ENCODE measurements around the gene AUTS2.

AUTS2 gene

DNA sequence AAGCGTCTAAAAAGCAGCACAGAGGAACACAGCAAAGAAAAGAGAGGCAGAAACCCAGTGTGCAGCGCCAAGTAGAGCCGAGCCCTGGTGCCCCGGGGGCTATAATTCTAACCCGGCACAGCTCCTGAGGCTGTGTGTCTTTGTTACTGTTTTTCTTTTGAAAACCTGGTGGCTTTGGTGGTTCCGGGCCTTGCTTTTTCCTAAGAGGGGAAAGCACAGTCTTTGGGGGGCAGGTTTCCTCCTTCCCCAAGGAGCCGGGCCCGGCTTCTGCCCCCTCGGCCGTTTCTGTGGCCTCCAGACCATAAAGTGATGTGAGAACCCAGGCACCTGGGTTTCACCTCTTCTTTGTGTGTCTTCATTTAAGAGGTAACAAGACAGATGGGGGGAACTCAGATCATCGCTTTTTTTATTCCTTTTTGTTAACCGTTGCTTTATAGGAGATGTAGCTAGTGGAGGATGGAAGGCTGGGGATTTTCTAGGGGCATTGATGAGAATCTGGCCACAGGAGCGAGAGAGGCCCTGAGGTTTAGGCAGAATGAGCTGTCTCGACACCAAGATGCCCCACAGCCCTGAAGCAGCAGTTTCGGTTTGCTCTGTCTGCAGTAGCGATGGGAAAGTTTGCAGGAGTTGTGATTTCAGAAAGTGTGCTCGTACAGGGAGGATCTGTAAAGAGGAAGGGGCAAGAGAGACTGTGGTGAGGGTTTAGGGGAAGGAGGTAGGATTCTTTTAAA, 1165.9 kb downstream of the AUTS2 start:
- peak overlapping the region; percentile 67 for H3K4me3 ChIP-seq (ENCODE audit: low read depth, low read length)
- DNase-seq (ENCODE audit: low read depth) = peak; percentile 97
- TF ChIP-seq, protein P1, sequence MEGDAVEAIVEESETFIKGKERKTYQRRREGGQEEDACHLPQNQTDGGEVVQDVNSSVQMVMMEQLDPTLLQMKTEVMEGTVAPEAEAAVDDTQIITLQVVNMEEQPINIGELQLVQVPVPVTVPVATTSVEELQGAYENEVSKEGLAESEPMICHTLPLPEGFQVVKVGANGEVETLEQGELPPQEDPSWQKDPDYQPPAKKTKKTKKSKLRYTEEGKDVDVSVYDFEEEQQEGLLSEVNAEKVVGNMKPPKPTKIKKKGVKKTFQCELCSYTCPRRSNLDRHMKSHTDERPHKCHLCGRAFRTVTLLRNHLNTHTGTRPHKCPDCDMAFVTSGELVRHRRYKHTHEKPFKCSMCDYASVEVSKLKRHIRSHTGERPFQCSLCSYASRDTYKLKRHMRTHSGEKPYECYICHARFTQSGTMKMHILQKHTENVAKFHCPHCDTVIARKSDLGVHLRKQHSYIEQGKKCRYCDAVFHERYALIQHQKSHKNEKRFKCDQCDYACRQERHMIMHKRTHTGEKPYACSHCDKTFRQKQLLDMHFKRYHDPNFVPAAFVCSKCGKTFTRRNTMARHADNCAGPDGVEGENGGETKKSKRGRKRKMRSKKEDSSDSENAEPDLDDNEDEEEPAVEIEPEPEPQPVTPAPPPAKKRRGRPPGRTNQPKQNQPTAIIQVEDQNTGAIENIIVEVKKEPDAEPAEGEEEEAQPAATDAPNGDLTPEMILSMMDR (IDR thresholded peaks at IDR 0.05; ENCODE audit: insufficient read depth, low read depth, low read length, missing control alignments) = no peak

DNA sequence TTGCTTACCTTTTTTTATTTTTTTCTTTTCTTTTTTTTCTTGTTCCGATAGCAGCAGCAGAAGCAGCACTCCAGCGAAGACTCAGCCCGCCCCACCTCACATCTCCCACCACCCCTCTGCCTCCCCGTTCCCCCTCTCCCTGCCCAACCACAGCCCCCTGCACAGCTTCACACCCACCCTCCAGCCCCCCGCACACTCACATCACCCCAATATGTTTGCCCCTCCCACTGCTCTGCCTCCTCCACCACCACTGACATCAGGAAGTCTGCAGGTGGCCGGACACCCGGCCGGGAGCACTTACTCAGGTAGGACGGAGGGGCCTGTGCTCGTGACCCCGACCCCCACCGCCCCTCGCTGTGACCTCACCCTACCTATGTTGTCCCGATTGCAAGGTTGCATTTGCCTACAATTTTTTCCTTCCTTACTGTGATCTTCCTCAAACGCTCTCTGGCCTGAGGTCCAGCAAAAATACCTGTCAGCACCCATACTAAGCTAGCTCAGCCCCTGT, 1166.5 kb downstream of the AUTS2 start:
- TF ChIP-seq, protein P1 (IDR thresholded peaks at IDR 0.05; ENCODE audit: insufficient read depth, low read depth, low read length, missing control alignments) = no peak
- H3K4me3 ChIP-seq (ENCODE audit: low read depth, low read length) = peak overlapping the region; percentile 67
- peak; percentile 68 for DNase-seq (ENCODE audit: low read depth)

DNA sequence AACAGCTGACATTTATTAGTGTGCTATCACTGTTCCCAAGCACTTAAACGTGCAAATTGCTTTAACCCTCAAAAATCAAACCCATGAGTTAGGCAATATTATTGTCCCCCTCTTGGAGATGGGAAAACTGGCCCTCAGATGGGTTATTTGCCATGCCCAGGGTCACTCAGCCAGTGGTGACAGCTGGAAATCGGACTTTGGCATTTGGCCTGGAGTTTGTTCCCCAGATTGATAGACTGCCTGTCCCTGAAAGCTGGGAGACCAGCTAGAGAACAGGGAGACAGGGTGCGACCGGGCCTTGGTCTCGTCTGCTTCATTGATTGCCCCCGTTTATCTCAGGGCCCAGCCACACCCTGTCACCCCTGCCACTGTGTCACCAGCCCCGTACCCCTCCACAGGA, 1167.4 kb downstream of the AUTS2 start:
- H3K4me3 ChIP-seq (ENCODE audit: low read depth, low read length) = peak overlapping the region; percentile 67
- TF ChIP-seq, protein P1 (IDR thresholded peaks at IDR 0.05; ENCODE audit: insufficient read depth, low read depth, low read length, missing control alignments) = no peak
- no peak for DNase-seq (ENCODE audit: low read depth)

DNA sequence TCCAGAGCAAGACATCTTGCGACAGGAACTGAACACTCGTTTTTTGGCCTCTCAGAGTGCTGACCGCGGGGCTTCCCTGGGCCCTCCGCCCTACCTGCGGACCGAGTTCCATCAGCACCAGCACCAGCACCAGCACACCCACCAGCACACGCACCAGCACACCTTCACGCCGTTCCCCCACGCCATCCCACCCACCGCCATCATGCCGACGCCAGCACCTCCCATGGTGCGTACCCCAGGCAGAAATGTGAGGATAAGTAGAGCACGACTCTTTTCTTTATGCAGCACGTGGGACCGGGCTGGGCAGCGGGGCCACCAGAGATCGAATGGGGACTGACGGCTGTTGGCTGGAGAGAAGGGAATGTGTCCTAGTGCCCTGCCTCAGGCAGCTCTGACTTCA, 1167.8 kb downstream of the AUTS2 start:
- TF ChIP-seq, protein P1 (IDR thresholded peaks at IDR 0.05; ENCODE audit: insufficient read depth, low read depth, low read length, missing control alignments) = no peak
- no peak for DNase-seq (ENCODE audit: low read depth)

DNA sequence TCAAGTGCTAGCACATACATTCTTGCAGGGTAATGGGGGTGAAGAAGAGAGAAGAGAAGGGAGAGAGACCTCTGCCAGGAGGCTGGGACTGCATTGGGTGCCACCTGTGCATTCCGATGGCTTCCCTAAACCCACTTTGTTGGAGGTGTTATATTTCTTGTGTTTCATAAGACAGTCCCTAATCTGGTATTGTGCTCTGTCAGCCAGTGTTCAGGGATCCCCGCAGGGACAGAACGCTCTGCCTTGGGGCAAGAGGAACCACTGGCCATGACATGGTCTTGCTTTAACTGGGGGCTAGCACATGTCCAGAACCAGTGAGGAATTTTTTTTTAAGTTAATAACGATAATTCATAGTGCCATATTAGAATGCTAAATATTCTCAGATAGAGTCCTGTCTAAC, 1168.4 kb downstream of the AUTS2 start:
- TF ChIP-seq, protein P1 (IDR thresholded peaks at IDR 0.05; ENCODE audit: insufficient read depth, low read depth, low read length, missing control alignments) = no peak
- DNase-seq (ENCODE audit: low read depth) = no peak
- H3K4me3 ChIP-seq (ENCODE audit: low read depth, low read length) = peak overlapping the region; percentile 1; the same call in 1 of the 2 replicates

More for the DNA sequence above, 1167.8 kb downstream of the AUTS2 start:
- no peak overlapping the region; the same call in 1 of the 2 replicates for H3K4me3 ChIP-seq (ENCODE audit: low read depth, low read length)

DNA sequence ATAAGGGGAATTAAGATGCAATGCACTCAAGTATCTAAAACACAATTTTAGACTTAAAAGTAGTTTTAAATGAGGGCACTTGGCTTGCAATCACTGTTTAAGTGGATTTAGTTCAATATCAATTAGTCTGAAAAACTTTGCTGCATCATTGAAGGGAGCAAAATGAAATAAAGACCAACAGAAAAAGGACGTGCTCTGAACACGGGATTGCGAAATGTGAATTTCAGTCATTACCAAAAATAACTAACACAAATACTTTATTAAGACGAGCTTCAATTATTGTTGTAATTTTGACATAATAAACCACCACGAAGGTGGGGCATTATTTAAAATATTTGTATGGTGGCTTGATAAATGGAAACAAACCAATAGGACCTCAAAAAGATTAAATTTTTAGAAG, 1171.9 kb downstream of the AUTS2 start:
- no peak overlapping the region for H3K4me3 ChIP-seq (ENCODE audit: low read depth, low read length)
- DNase-seq (ENCODE audit: low read depth) = no peak
- TF ChIP-seq, protein P1 (IDR thresholded peaks at IDR 0.05; ENCODE audit: insufficient read depth, low read depth, low read length, missing control alignments) = no peak
